ENCODE measurements around the gene DIS3.
A peak's percentile ranks its signal among the peaks of the same experiment; 100 is the strongest.
"Not testable (repeated sequence)": the region's sequence is repeated elsewhere in the genome, so short reads cannot be mapped to it uniquely, and the experiment has no call there.

The DIS3 gene

GRCh38 chr13:72751220-72751619 lies 30.5 kb downstream of the DIS3 start:
- no peak for DNase-seq (ENCODE audit: low read depth)

- DNase-seq (ENCODE audit: low read depth): no peak
These were observed 36.4 kb downstream of the DIS3 start for GRCh38 chr13:72745260-72745659.

- DNase-seq (ENCODE audit: low read depth): no peak
These were observed 41.7 kb downstream of the DIS3 start for GRCh38 chr13:72740015-72740414.

GRCh38 chr13:72737033-72737432 lies 44.7 kb downstream of the DIS3 start:
- no peak for DNase-seq (ENCODE audit: low read depth)

GRCh38 chr13:72728290-72728605 lies 53.5 kb downstream of the DIS3 start:
- DNase-seq (ENCODE audit: low read depth): no peak

GRCh38 chr13:72727417-72728289 lies 54.0 kb downstream of the DIS3 start, which contains the start of the genes BORA and MZT1:
BORA (plus strand) TSS chr13:72727923; CDS start chr13:72728941, 1,018 bp downstream.
MZT1 (minus strand) TSS chr13:72727629; CDS start chr13:72727602, 27 bp downstream.
- DNase-seq (ENCODE audit: low read depth): peak; percentile 93

GRCh38 chr13:72726726-72727416 lies 54.8 kb downstream of the DIS3 start:
- peak; percentile 49 for DNase-seq (ENCODE audit: low read depth)

- not testable (repeated sequence) for DNase-seq (ENCODE audit: low read depth)
These were observed 55.5 kb downstream of the DIS3 start for GRCh38 chr13:72726185-72726584.

GRCh38 chr13:72716776-72717175 lies 64.9 kb downstream of the DIS3 start:
- DNase-seq (ENCODE audit: low read depth): no peak

Data from CMK (cell line).